Heart left ventricle (tissue), 16 donors: ENCODE measurements around the gene GPR155. TPM values are rescaled to one million over a fixed set of nuclear protein-coding genes. Genes with fewer than 3 reads are reported as not detected.

Experiments used
- ATAC-seq, 4 donors: fragments of 200-7000 bp; cut with Tn5 transposase; one replicate each; pipeline ENCODE4 v1.9.1; 2020 to 2022; ENCODE audit warnings: moderate library complexity in 4 of 4, mild to moderate bottlenecking in 3 of 4, moderate number of reproducible peaks in 1 of 4
- DNase-seq, 5 donors: peaks; one replicate each; pipeline ENCODE4 v3.0.0-alpha.2; 2020
- H3K27ac ChIP-seq, 12 donors: fragments of 200-600 bp; sonication (generic) in 4 of 12; one replicate each; pipeline versions ENCODE4 v1.5.0 to v1.8.0; 2016 to 2022; ENCODE audit warnings: mild to moderate bottlenecking in 2 of 12
- H3K27me3 ChIP-seq, 9 donors: fragments of 200-600 bp; sonication (generic) in 2 of 9; one replicate each; pipeline versions ENCODE4 v1.5.1 to v1.8.0; 2016 to 2022; ENCODE audit warnings: mild to moderate bottlenecking in 3 of 9
- H3K36me3 ChIP-seq, 9 donors: fragments of 200-600 bp; sonication (generic) in 2 of 9; one replicate each; pipeline versions ENCODE4 v1.5.0 to v1.8.0; 2018 to 2022; ENCODE audit warnings: mild to moderate bottlenecking in 2 of 9
- H3K4me1 ChIP-seq, 12 donors: fragments of 200-600 bp; sonication (generic) in 4 of 12; one replicate each; pipeline versions ENCODE4 v1.5.0 to v1.8.0; 2016 to 2022; ENCODE audit warnings: mild to moderate bottlenecking in 3 of 12
- H3K4me3 ChIP-seq, 12 donors: fragments of 200-600 bp; sonication (generic) in 4 of 12; one replicate each; pipeline versions ENCODE4 v1.5.0 to v1.8.0; 2017 to 2022; ENCODE audit warnings: mild to moderate bottlenecking in 9 of 12, moderate library complexity in 4 of 12
- H3K9me3 ChIP-seq, 12 donors: fragments of 200-600 bp; sonication (generic) in 4 of 12; one replicate each; pipeline versions ENCODE4 v1.5.0 to v1.8.0; 2016 to 2022; ENCODE audit warnings: mild to moderate bottlenecking in 1 of 12
- CTCF ChIP-seq, 12 donors: fragments of 200-600 bp; sonication (generic) in 4 of 12; IDR thresholded peaks; one replicate each; pipeline versions ENCODE4 v1.5.0 to v1.8.0; 2018 to 2022; ENCODE audit warnings: antibody characterized with exemption in 12 of 12, mild to moderate bottlenecking in 5 of 12
- POLR2A ChIP-seq, 2 donors: fragments of 450-650 bp; IDR thresholded peaks; one replicate each; pipeline ENCODE4 v1.6.1; 2017; ENCODE audit warnings: antibody characterized with exemption in 2 of 2, mild to moderate bottlenecking in 2 of 2, moderate library complexity in 2 of 2
- WGBS, 4 donors: extraction: QIAGEN DNeasy Blood & Tissue Kit in 2 of 4; methylation state at CpG; one replicate each; pipeline versions ENCODE4 v1.1.5 to v1.1.7; 2013 to 2018; 5-methylcytosine and 5-hydroxymethylcytosine counted together
- intact Hi-C, 10 donors: fragments of 100-400 bp; cut with DNase I; formaldehyde crosslinking; loops; one replicate each; pipeline versions ENCODE4 v1.11.1 to v1.14.2; 2022
- polyA plus RNA-seq, 2 donors: library from polyadenylated mRNA; stranded (reverse); fragments of 200-250 nt; gene quantifications; one replicate each; pipeline ENCODE4 v1.2.3, GENCODE V29; 2013
- total RNA-seq, 9 donors: library from RNA; depleted of rRNA in 2 of 9; stranded (reverse); fragments of >200 nt in 2 of 9; fragmentation: NEBNext Ultra II Directional in 3 of 9; extraction: Animal tissue kit (Norgen Biotek cat#: 25700) in 3 of 9; gene quantifications; one replicate each; pipeline versions ENCODE4 v1.1.0 to v1.2.4, GENCODE V29; 2016 to 2023
- donor health status: ischemic (EF 13 %, LVEDD 7.1; RV severe dilation, severe dysfunction).
- donor health status: healthy with polysubstance abuse.
- donor health status: DM: no; HTN: yes; CAD: no.
- donor health status: DM: no; HTN: no; CAD: no.
- donor health status: ischemic (EF 25% LVEDD 6.9; RV normal size, moderate dysfunction).
- donor health status: ischemic (EF 25% LVEDD 5.7; RV mildly dilated, moderate dysfunction).
- donor health status: healthy.
- donor health status: DM: yes; HTN: yes; CAD: no.
- donor health status: ischemic (EF 35%, LVEDD 5.7; RV mildly dilated, moderate dysfunction).
- donor health status: nonischemic (EF 11% LVEDD 7.7; RV severe dilation, severe dysfunction).
- donor health status: DM: yes; HTN: yes; CAD: no.
- donor health status: PGD.
- donor health status: ischemic (EF 29% LVEDD 5.4; RV normal size, mild dysfunction).
- donor health status: nonischemic (EF 23%, LVEDD 6.1; RV moderate dilation, normal function).

GPR155 gene
- total and polyA plus RNA-seq, 11 donors = 3.5 to 21.3 (median 16.0) TPM

- H3K4me3 ChIP-seq = no peak overlapping the region
- peaks cover 0 to 2% (median 0%) of the 10 kb centered on the region in 12 donors for H3K9me3 ChIP-seq
- peak overlapping the region in 1 of 12 donors; percentile 85 for H3K27ac ChIP-seq
- TF ChIP-seq CTCF (IDR thresholded peaks at IDR 0.05) (peak in 11 of 12 donors; percentile 10 to 52 (median 34)), POLR2A (IDR thresholded peaks at IDR 0.05) (no peak)
- no peaks in the 10 kb centered on the region for H3K36me3 ChIP-seq
- ATAC-seq (peak in 3 of 4 donors; percentile 18 to 42 (median 37)), DNase-seq (no peak)
- intact Hi-C loops = loop anchor here (1.0 to 10.0 kb wide), 4 partner anchors 58 to 60 kb away; no protein-coding TSS in a partner anchor
- WGBS, 4 donors = 16 to 33% (median 20%) methylated on average over 3 of the region's 3 CpGs
- H3K4me1 ChIP-seq = peaks cover 0 to 23% (median 0%) of the 10 kb centered on the region in 12 donors
- no peaks in the 10 kb centered on the region for H3K27me3 ChIP-seq
Observed at GRCh38 chr2:174522553-174522952, 35.7 kb upstream of the GPR155 start.

- no peaks in the 10 kb centered on the region for H3K9me3 ChIP-seq
- H3K4me3 ChIP-seq = no peak overlapping the region
- 90 to 96% (median 95%) methylated on average over 2 of the region's 2 CpGs for WGBS, 4 donors
- DNase-seq (no peak), ATAC-seq (no peak)
- no peaks in the 10 kb centered on the region for H3K36me3 ChIP-seq
- H3K27ac ChIP-seq = no peak overlapping the region
- no peaks in the 10 kb centered on the region for H3K27me3 ChIP-seq
- no peak for TF ChIP-seq POLR2A (IDR thresholded peaks at IDR 0.05)
- no peak for TF ChIP-seq CTCF (IDR thresholded peaks at IDR 0.05)
- peaks cover 0 to 6% (median 0%) of the 10 kb centered on the region in 12 donors for H3K4me1 ChIP-seq
- intact Hi-C loops = no loop called here
Observed at GRCh38 chr2:174518395-174518794, 31.6 kb upstream of the GPR155 start.

GRCh38 chr2:174516501-174517378 lies 29.9 kb upstream of the GPR155 start:
- H3K9me3 ChIP-seq = peaks cover 0 to 3% (median 0%) of the 10 kb centered on the region in 12 donors
- no peak for ATAC-seq
- 80 to 82% (median 82%) methylated on average over 5 of the region's 5 CpGs for WGBS, 4 donors
- H3K4me1 ChIP-seq = no peaks in the 10 kb centered on the region
- H3K27ac ChIP-seq = peak overlapping the region in 1 of 12 donors; percentile 3
- TF ChIP-seq POLR2A (IDR thresholded peaks at IDR 0.05) (no peak), CTCF (IDR thresholded peaks at IDR 0.05) (no peak)
- no peak for DNase-seq
- no peaks in the 10 kb centered on the region for H3K36me3 ChIP-seq
- intact Hi-C loops = no loop called here
- no peaks in the 10 kb centered on the region for H3K27me3 ChIP-seq
- no peak overlapping the region for H3K4me3 ChIP-seq

- no peaks in the 10 kb centered on the region for H3K36me3 ChIP-seq
- TF ChIP-seq CTCF (IDR thresholded peaks at IDR 0.05) = no peak
- TF ChIP-seq POLR2A (IDR thresholded peaks at IDR 0.05) = no peak
- no peaks in the 10 kb centered on the region for H3K27me3 ChIP-seq
- 84 to 91% (median 85%) methylated on average over 3 of the region's 3 CpGs for WGBS, 4 donors
- no peak overlapping the region for H3K27ac ChIP-seq
- ATAC-seq (no peak), DNase-seq (no peak)
- H3K4me3 ChIP-seq = no peak overlapping the region
- no peaks in the 10 kb centered on the region for H3K4me1 ChIP-seq
- H3K9me3 ChIP-seq = peaks cover 0 to 25% (median 9%) of the 10 kb centered on the region in 12 donors
- intact Hi-C loops = no loop called here
Observed at GRCh38 chr2:174512345-174512744, 25.5 kb upstream of the GPR155 start.
